Measurements from ENCODE around the gene SEPTIN5. TPM values are rescaled to one million over a fixed set of nuclear protein-coding genes. Genes with fewer than 3 reads are reported as not detected.
A peak's percentile ranks its signal among the peaks of the same experiment; 100 is the strongest.

SEPTIN5 gene
- total and polyA plus RNA-seq, 9 of the 15 experiments (the other 6 are each of a cell fraction or from before 2014, with no cell fraction given) = 0.03 to 195 (median 119) TPM

- TF ChIP-seq SRF (CRISPR knock-in tag; IDR thresholded peaks at IDR 0.05) = 0 out of 4 replicates have a peak, but pooled peaks of 1 of the 2 experiments have one; percentile 3
- TF ChIP-seq ZNF41 (CRISPR knock-in tag; conservative IDR thresholded peaks at IDR 0.05) = no peak
- TF ChIP-seq TSC22D4 (tag; IDR thresholded peaks at IDR 0.05) = peak; percentile 65; the same call in 1 of the 2 replicates
- no peak for TF ChIP-seq TBL1XR1 (IDR thresholded peaks at IDR 0.05; ENCODE audit: low read length in 2 of 2)
- no peak for TF ChIP-seq ZNF12 (CRISPR knock-in tag; IDR thresholded peaks at IDR 0.05)
- 0 out of 2 replicates have a peak, but pooled peaks have one; percentile 52 for TF ChIP-seq CAMTA2 (CRISPR knock-in tag; conservative IDR thresholded peaks at IDR 0.05)
- 0 out of 2 replicates have a peak, but pooled peaks have one; percentile 24 for TF ChIP-seq ATF1 (CRISPR knock-in tag; IDR thresholded peaks at IDR 0.05)
- TF ChIP-seq ATF1 (tag; IDR thresholded peaks at IDR 0.05) = no peak
- TF ChIP-seq ARHGAP35 (IDR thresholded peaks at IDR 0.05; ENCODE audit: partially characterized antibody) = peak; percentile 22
- 0 out of 2 replicates have a peak, but pooled peaks have one; percentile 29 for TF ChIP-seq ZC3H11A (IDR thresholded peaks at IDR 0.05; ENCODE audit: low read depth, low read length)
- TF ChIP-seq RERE (CRISPR knock-in tag; IDR thresholded peaks at IDR 0.05; ENCODE audit: borderline replicate concordance) = no peak
- TF ChIP-seq BMI1 (IDR thresholded peaks at IDR 0.05; ENCODE audit: low read length) = 0 out of 2 replicates have a peak, but pooled peaks have one; percentile 1
- peak; percentile 7 for TF ChIP-seq CHD4 (IDR thresholded peaks at IDR 0.05; ENCODE audit: insufficient read depth, insufficient replicate concordance, low read depth, low read length, poor library complexity, severe bottlenecking)
- Histone ChIP-seq H4K20me1 (replicated peaks; ENCODE audit: control insufficient read depth, insufficient read depth, low read length) (peaks cover 11% of the 10 kb centered on the region; the same call in 1 of the 2 replicates), H3K9me3 (replicated peaks; ENCODE audit: control insufficient read depth, insufficient read depth, low read depth, low read length) (no peaks in the 10 kb centered on the region), H3K4me1 (replicated peaks in 1 of 2; ENCODE audit: control insufficient read depth in 2 of 2, insufficient read depth in 2 of 2, low read length in 2 of 2) (peaks cover 11 to 61% of the 10 kb centered on the region in 2 experiments), H3K9me1 (ENCODE audit: control insufficient read depth, insufficient read depth, low read length) (peaks cover 2% of the 10 kb centered on the region), H3K79me2 (ENCODE audit: control insufficient read depth, insufficient read depth, low read length) (no peaks in the 10 kb centered on the region; the same call in 2 of the 3 replicates), H3K4me2 (ENCODE audit: insufficient read depth, low read length) (peak overlapping the region; percentile 82), H3K27me3 (ENCODE audit: control insufficient read depth in 2 of 2, insufficient read depth in 2 of 2, low read length in 2 of 2) (peaks cover 0 to 16% of the 10 kb centered on the region in 2 experiments; a peak in 3 of 5 replicates), H3K4me3 (no peak overlapping the region), H2AFZ (ENCODE audit: low read depth, low read length) (peak overlapping the region; percentile 95), H3K27ac (ENCODE audit: extremely low read depth, low read depth, low read length) (peak overlapping the region; percentile 6; the same call in 2 of the 3 replicates), H3K9ac (ENCODE audit: insufficient read depth in 1 of 2, low read depth in 2 of 2, low read length in 2 of 2) (peak overlapping the region; percentile 47 to 87; a peak in 3 of 4 replicates), H3K36me3 (ENCODE audit: control insufficient read depth, insufficient read depth, low read length) (no peaks in the 10 kb centered on the region)
- intact Hi-C loops (cut with micrococcal nuclease) (loop anchor here (1.0 to 5.0 kb wide), 8 partner anchors 37 to 399 kb away; partner anchors contain the start of genes GNB1L, RANBP1, RTL10 and TRMT2A), in situ Hi-C loops (cut with MboI) (loop anchor here (5.0 kb wide), 1 partner anchor 182 kb away; no protein-coding TSS in a partner anchor)
- no TSS peak for BruUV-seq (replicated peaks)
- ChIA-PET CTCF (ENCODE audit: low intra/inter-chr PET ratio) (interaction anchor here (0.5 to 5.6 kb wide), 16 partner anchors 13 to 399 kb away, joined by 3 to 156 read pairs (median 6); no protein-coding TSS in a partner anchor), POLR2A (interaction anchor here (0.6 to 4.2 kb wide), 38 partner anchors 8 to 683 kb away, joined by 3 to 58 read pairs (median 4); partner anchors contain the start of genes CDC45, GNB1L and RTL10)
- no peak for ATAC-seq
- 87% methylated on average over 8 of the region's 8 CpGs for WGBS (ENCODE audit: insufficient coverage, low coverage, missing lambda C conversion rate)
- no peak for FAIRE-seq
- DNase-seq (ENCODE audit: extremely low read depth in 1 of 4, low spot score in 3 of 4) = no peak
These were observed 15.9 kb downstream of the SEPTIN5 start for GRCh38 chr22:19730198-19730597.
